GM12878 (cell line): ENCODE results near the gene PORCN. TPM values are rescaled to one million over a fixed set of nuclear protein-coding genes. Genes with fewer than 3 reads are reported as not detected.

Experiments
- ATAC-seq: fragments of 200-7000 bp; cut with Tn5 transposase; 3 replicates; pipeline ENCODE4 v1.9.1; 2020; ENCODE audit warnings: mild to moderate bottlenecking, moderate library complexity
- BruUV-seq: library from RNA; stranded (reverse); fragments of 400-500 nt; replicated peaks from 2 replicates; lab custom pipeline; 2021; lab: Mats Ljungman, UMichigan
- CTCF ChIA-PET: fragments of 300-600 bp; sonication (Branson Sonifier 250); formaldehyde crosslinking; extraction: SDS; loops from one replicate; lab custom pipeline; 2021; ENCODE audit warnings: inconsistent platforms; lab: Yijun Ruan, JAX
- POLR2A ChIA-PET: fragments of 350-600 bp; formaldehyde crosslinking; extraction: SDS; loops from one replicate; lab custom pipeline; 2021; ENCODE audit warnings: inconsistent platforms; lab: Charles Lee
- RAD21 ChIA-PET: fragments of 300-600 bp; sonication (Branson Sonifier 250); formaldehyde crosslinking; loops from one replicate; lab custom pipeline; 2023; ENCODE audit warnings: antibody characterized with exemption; ENCODE audit not compliant: unreplicated experiment; lab: Charles Lee
- SMC1A ChIA-PET: fragments of 300-600 bp; sonication (Branson Sonifier 250); formaldehyde crosslinking; loops from one replicate; lab custom pipeline; 2023; ENCODE audit not compliant: unreplicated experiment, uncharacterized antibody; lab: Charles Lee
- DNase-seq: peaks from one replicate; pipeline ENCODE4 v3.0.0-alpha.2; 2011; ENCODE audit warnings: low read depth, low spot score
- FAIRE-seq: peaks from 3 replicates; lab custom pipeline; 2011; peaks lifted over from hg19 to GRCh38; lab: Jason Lieb, UNC
- H2AFZ ChIP-seq: 2 replicates; pipeline ENCODE4 v1.6.0; 2011; ENCODE audit warnings: low read depth, low read length, control low read depth; ENCODE audit not compliant: control insufficient read depth
- H3K27ac ChIP-seq: 2 replicates; pipeline ENCODE4 v1.5.1; 2011; ENCODE audit warnings: control low read depth; ENCODE audit not compliant: control insufficient read depth, insufficient read depth
- H3K27me3 ChIP-seq, 2 experiments: replicated peaks in 1 of 2; 2 replicates each; pipeline versions ENCODE4 v1.6.0 to v1.6.1; 2011; ENCODE audit warnings: low read length in 1 of 2; ENCODE audit not compliant: control insufficient read depth in 2 of 2, insufficient read depth in 2 of 2
- H3K36me3 ChIP-seq, 2 experiments: 2 replicates each; pipeline ENCODE4 v1.5.1; 2011; ENCODE audit warnings: low read length in 1 of 2; ENCODE audit not compliant: control insufficient read depth in 2 of 2, insufficient read depth in 2 of 2
- H3K4me1 ChIP-seq: 2 replicates; pipeline ENCODE4 v1.6.1; 2011; ENCODE audit warnings: mild to moderate bottlenecking, low read length, moderate library complexity, mixed read lengths; ENCODE audit not compliant: control insufficient read depth, insufficient read depth
- H3K4me2 ChIP-seq: 2 replicates; pipeline ENCODE4 v1.6.0; 2011; ENCODE audit warnings: control low read depth; ENCODE audit not compliant: control insufficient read depth, insufficient read depth
- H3K4me3 ChIP-seq: fragments of 200-600 bp; sonication (generic); 2 replicates; pipeline ENCODE4 v1.5.1; 2016
- H3K79me2 ChIP-seq: 2 replicates; pipeline ENCODE4 v1.6.0; 2011; ENCODE audit warnings: low read length; ENCODE audit not compliant: control insufficient read depth, insufficient read depth
- H3K9ac ChIP-seq: 2 replicates; pipeline ENCODE4 v1.8.0; 2011; ENCODE audit warnings: low read length, control low read depth, mixed read lengths; ENCODE audit not compliant: control insufficient read depth, insufficient read depth
- H3K9me3 ChIP-seq: replicated peaks from 3 replicates; pipeline ENCODE4 v1.5.1; 2011; ENCODE audit warnings: mild to moderate bottlenecking, low read length; ENCODE audit not compliant: control insufficient read depth, insufficient read depth
- H4K20me1 ChIP-seq: 2 replicates; pipeline ENCODE4 v1.6.0; 2011; ENCODE audit not compliant: control insufficient read depth, insufficient read depth
- CEBPZ ChIP-seq: fragments of 150-350 bp; IDR thresholded peaks from 2 replicates; pipeline ENCODE4 v1.6.1; 2016; ENCODE audit warnings: low read depth, low read length
- FOXM1 ChIP-seq: IDR thresholded peaks from 2 replicates; pipeline ENCODE4 v1.6.1; 2012; ENCODE audit warnings: low read depth, mild to moderate bottlenecking, inconsistent platforms, low read length, moderate library complexity
- GABPA ChIP-seq: IDR thresholded peaks from 2 replicates; pipeline ENCODE4 v1.6.1; 2014; ENCODE audit warnings: antibody characterized with exemption, low read depth, mild to moderate bottlenecking, inconsistent platforms
- HDGF ChIP-seq: fragments of 450-650 bp; IDR thresholded peaks from 2 replicates; pipeline ENCODE4 v1.6.1; 2016; ENCODE audit warnings: antibody characterized with exemption
- HSF1 ChIP-seq: fragments of 150-350 bp; IDR thresholded peaks from 2 replicates; pipeline ENCODE4 v1.6.1; 2014; ENCODE audit warnings: mild to moderate bottlenecking, low read depth, low read length
- IRF3 ChIP-seq: fragments of 450-650 bp; IDR thresholded peaks from 2 replicates; pipeline ENCODE4 v1.6.1; 2014; ENCODE audit warnings: mild to moderate bottlenecking
- KLF5 ChIP-seq: fragments of 450-650 bp; IDR thresholded peaks from 2 replicates; pipeline ENCODE4 v1.6.1; 2014; ENCODE audit warnings: mild to moderate bottlenecking; ENCODE audit not compliant: partially characterized antibody
- MEF2B ChIP-seq: fragments of 450-650 bp; IDR thresholded peaks from 2 replicates; pipeline ENCODE4 v1.6.1; 2018; ENCODE audit warnings: mild to moderate bottlenecking, moderate library complexity; ENCODE audit not compliant: partially characterized antibody, poor library complexity, severe bottlenecking
- NFYB ChIP-seq: IDR thresholded peaks from 2 replicates; pipeline ENCODE4 v1.6.1; 2011; ENCODE audit warnings: low read depth, mild to moderate bottlenecking, low read length, improper control_type of control experiment, moderate library complexity; ENCODE audit not compliant: insufficient read depth
- POLR2AphosphoS2 ChIP-seq: IDR thresholded peaks from 2 replicates; pipeline ENCODE4 v1.6.1; 2011; ENCODE audit warnings: low read depth, mild to moderate bottlenecking, low read length, improper control_type of control experiment, moderate library complexity
- SIN3A ChIP-seq: IDR thresholded peaks from 2 replicates; pipeline ENCODE4 v1.6.1; 2012; ENCODE audit warnings: low read depth, low read length, improper control_type of control experiment
- STAT1 ChIP-seq: fragments of 450-650 bp; conservative IDR thresholded peaks from 2 replicates; pipeline ENCODE4 v1.6.1; 2014; ENCODE audit warnings: antibody characterized with exemption, mild to moderate bottlenecking
- ZNF622 ChIP-seq: fragments of 450-650 bp; IDR thresholded peaks from 2 replicates; pipeline ENCODE4 v1.6.1; 2017; ENCODE audit warnings: mild to moderate bottlenecking, inconsistent platforms
- WGBS: methylation state at CpG from one replicate; pipeline ENCODE4 v1.1.6; 2016; ENCODE audit warnings: low lambda C conversion rate; ENCODE audit not compliant: insufficient replicate concordance, insufficient coverage; ENCODE audit errors: missing lambda C conversion rate; 5-methylcytosine and 5-hydroxymethylcytosine counted together
- in situ Hi-C: fragments of 300-500 bp; cut with MboI; formaldehyde crosslinking; loops from 9 replicates; pipeline ENCODE4 v1.14.3; 2018; ENCODE audit warnings: mixed read lengths
- intact Hi-C: fragments of 100-400 bp; cut with micrococcal nuclease; formaldehyde crosslinking; loops from one replicate; pipeline ENCODE4 v1.14.2; 2022; ENCODE audit not compliant: unreplicated experiment
- polyA plus RNA-seq, 11 experiments: library from polyadenylated mRNA; depleted of rRNA in 4 of 11; unstranded in 6 of 11; stranded (reverse) in 5 of 11; fragments of >200 nt; fragmentation: Nextera tagmentation in 4 of 11; fragmentation: Illumina TruSeq in 1 of 11; extraction: Ambion mirVana in 4 of 11; extraction: Trizol in 1 of 11; gene quantifications; 1 replicate in 1 of 11; 2 replicates in 10 of 11; pipeline versions ENCODE4 v1.2.1 to v1.2.3, GENCODE V29; 2011 to 2016; ENCODE audit warnings: inconsistent platforms in 2 of 11, missing spikeins in 2 of 11, low read depth in 1 of 11
- total RNA-seq, 4 experiments: library from RNA; depleted of rRNA in 3 of 4; stranded (reverse); fragments of >200 nt in 3 of 4; fragmentation: Illumina TruSeq in 1 of 4; extraction: Trizol in 1 of 4; gene quantifications; 2 replicates each; pipeline versions ENCODE4 v1.2.1 to v1.2.3, GENCODE V29; 2013 to 2021

Gene PORCN
- total and polyA plus RNA-seq, 10 of the 15 experiments (the other 5 are each of a cell fraction or from before 2014, with no cell fraction given), result 0.27 to 21.0 (median 14.1) TPM

GRCh38 chrX:48496660-48497059 lies 12.1 kb upstream of the PORCN start:
- Histone ChIP-seq H3K4me2 (no peak overlapping the region), H3K9ac (no peak overlapping the region), H3K36me3 (no peaks in the 10 kb centered on the region), H3K27ac (no peak overlapping the region), H3K4me1 (no peaks in the 10 kb centered on the region), H3K4me3 (no peak overlapping the region), H2AFZ (no peak overlapping the region), H3K9me3 (no peaks in the 10 kb centered on the region), H3K27me3 (no peaks in the 10 kb centered on the region), H3K79me2 (no peaks in the 10 kb centered on the region), H4K20me1 (no peaks in the 10 kb centered on the region)
- WGBS, result 47% methylated on average over 4 of the region's 4 CpGs
- RAD21 ChIA-PET, result no interaction called here
- FAIRE-seq (no peak), ATAC-seq (no peak), DNase-seq (no peak)
- in situ Hi-C loops (loop anchor here (10.0 kb wide), 1 partner anchor 412 kb away; no protein-coding TSS in a partner anchor), intact Hi-C loops (no loop called here)
- TF ChIP-seq HSF1 (no peak), MEF2B (no peak), SIN3A (no peak), KLF5 (no peak), STAT1 (no peak), FOXM1 (no peak), POLR2AphosphoS2 (no peak), ZNF622 (no peak), HDGF (no peak), IRF3 (no peak), CEBPZ (no peak), GABPA (no peak), NFYB (no peak)
- CTCF ChIA-PET, result interaction anchor here (0.5 to 1.6 kb wide), 2 partner anchors 23 to 414 kb away, joined by 3 read pairs; no protein-coding TSS in a partner anchor
- no TSS peak for BruUV-seq
- POLR2A ChIA-PET, result no interaction called here
- SMC1A ChIA-PET, result no interaction called here
